Measurements from ENCODE around the gene MRPL49. TPM values are rescaled to one million over a fixed set of nuclear protein-coding genes. Genes with fewer than 3 reads are reported as not detected.
"Not testable (repeated sequence)": the region's sequence is repeated elsewhere in the genome, so short reads cannot be mapped to it uniquely, and the experiment has no call there.

Gene MRPL49
- total RNA-seq, 1 donor from 2014 or later = 45.1 TPM

DNA sequence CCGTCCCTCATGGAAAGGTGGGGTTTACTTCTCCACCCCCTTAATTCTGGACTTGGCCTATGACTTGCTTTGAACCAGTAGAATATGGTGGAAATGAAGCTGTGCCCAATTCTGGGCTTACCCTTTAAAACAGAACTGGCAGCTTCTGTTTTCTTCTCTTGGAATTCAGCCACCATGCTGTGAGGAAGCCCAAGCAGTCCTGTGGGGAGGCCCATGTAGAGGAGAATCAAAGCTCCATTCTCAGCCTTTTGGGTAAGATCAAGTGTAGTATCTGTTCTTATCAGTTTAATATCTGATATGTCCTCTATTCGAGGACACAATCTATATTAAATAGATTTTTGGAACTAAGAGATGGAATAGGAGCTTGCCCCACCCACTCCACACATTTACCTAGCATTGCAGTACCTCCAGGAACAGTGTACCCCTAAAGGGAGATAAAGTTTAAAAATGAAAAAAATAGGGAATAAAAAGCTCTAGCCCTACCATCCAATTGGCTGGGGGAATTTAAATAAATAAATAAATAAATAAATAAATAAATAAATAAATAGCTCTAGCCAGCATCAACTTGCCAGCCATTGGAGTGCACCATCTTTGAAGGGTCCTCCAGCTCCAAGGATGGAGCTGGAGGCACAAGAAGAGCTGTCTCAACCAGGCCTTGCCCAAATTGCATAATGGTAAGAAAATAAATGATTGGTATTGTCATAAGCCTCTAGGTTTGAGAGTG lies 25.4 kb downstream of the MRPL49 start:
- H3K4me3 Mint-ChIP-seq (ENCODE audit: unreplicated experiment) = no peak overlapping the region

DNA sequence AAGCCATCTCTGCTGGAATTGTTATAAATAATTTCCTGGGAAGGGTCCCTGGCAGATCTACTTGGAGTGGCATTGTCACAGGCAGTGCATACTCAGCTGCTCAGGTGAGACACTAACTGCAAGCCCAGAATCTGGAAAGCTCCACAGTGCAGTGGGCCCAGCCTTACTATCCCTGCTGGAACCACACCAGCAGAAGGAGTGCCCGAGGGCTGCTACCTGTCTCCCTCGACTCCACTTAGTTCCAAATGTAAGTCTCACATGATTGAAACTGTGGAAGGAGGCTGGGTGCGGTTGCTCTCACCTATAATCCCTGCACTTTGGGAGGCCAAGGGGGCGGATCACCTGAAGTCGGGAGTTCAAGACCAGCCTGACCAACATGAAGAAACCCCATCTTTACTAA lies 26.5 kb downstream of the MRPL49 start:
- Mint-ChIP-seq H3K4me1 (ENCODE audit: low read depth, unreplicated experiment) (peaks cover 14% of the 10 kb centered on the region), H3K4me3 (ENCODE audit: unreplicated experiment) (no peak overlapping the region), H3K27ac (ENCODE audit: unreplicated experiment) (no peak overlapping the region), H3K9me3 (ENCODE audit: unreplicated experiment) (no peaks in the 10 kb centered on the region), H3K36me3 (ENCODE audit: low read depth, unreplicated experiment) (no peaks in the 10 kb centered on the region), H3K27me3 (ENCODE audit: low read depth, unreplicated experiment) (peaks cover 13% of the 10 kb centered on the region)
- Histone ChIP-seq H3K36me3 (ENCODE audit: insufficient read depth, low read length) (no peaks in the 10 kb centered on the region), H4K20me1 (ENCODE audit: insufficient read depth, low read length) (no peaks in the 10 kb centered on the region), H3K79me2 (ENCODE audit: insufficient read depth, low read length) (no peaks in the 10 kb centered on the region), H3K9ac (ENCODE audit: low read length) (no peak overlapping the region), H3K27ac (ENCODE audit: low read depth, low read length) (no peak overlapping the region), H3K9me3 (ENCODE audit: insufficient read depth, low read depth, low read length) (no peaks in the 10 kb centered on the region), H3K4me1 (ENCODE audit: insufficient read depth, low read length) (peaks cover 16% of the 10 kb centered on the region), H3K4me3 (ENCODE audit: insufficient read depth, low read depth, low read length) (no peak overlapping the region), H3K27me3 (ENCODE audit: insufficient read depth, low read length) (peaks cover 2% of the 10 kb centered on the region), H3K4me2 (ENCODE audit: low read length) (no peak overlapping the region), H2AFZ (ENCODE audit: low read depth, low read length) (no peak overlapping the region)
- TF ChIP-seq CTCF (IDR thresholded peaks at IDR 0.05; ENCODE audit: insufficient read depth, low read depth, low read length) (no peak), EZH2 (IDR thresholded peaks at IDR 0.05; ENCODE audit: insufficient read depth, low read length) (no peak)
- DNase-seq (ENCODE audit: low read depth) = no peak
- no peak for FAIRE-seq

More for the DNA sequence above, 25.4 kb downstream of the MRPL49 start:
- H3K9me3 ChIP-seq (ENCODE audit: insufficient read depth, low read depth, low read length) = no peaks in the 10 kb centered on the region
- no peak overlapping the region for H3K4me3 ChIP-seq (ENCODE audit: insufficient read depth, low read depth, low read length)
- Mint-ChIP-seq H3K27ac (ENCODE audit: unreplicated experiment) (no peak overlapping the region), H3K4me1 (ENCODE audit: low read depth, unreplicated experiment) (peaks cover 14% of the 10 kb centered on the region), H3K9me3 (ENCODE audit: unreplicated experiment) (no peaks in the 10 kb centered on the region), H3K36me3 (ENCODE audit: low read depth, unreplicated experiment) (no peaks in the 10 kb centered on the region), H3K27me3 (ENCODE audit: low read depth, unreplicated experiment) (peaks cover 13% of the 10 kb centered on the region)
- H3K9ac ChIP-seq (ENCODE audit: low read length) = no peak overlapping the region
- H2AFZ ChIP-seq (ENCODE audit: low read depth, low read length) = no peak overlapping the region
- H3K27me3 ChIP-seq (ENCODE audit: insufficient read depth, low read length) = peaks cover 2% of the 10 kb centered on the region
- DNase-seq (ENCODE audit: low read depth) (no peak), FAIRE-seq (no peak)
- no peak overlapping the region for H3K4me2 ChIP-seq (ENCODE audit: low read length)
- H4K20me1 ChIP-seq (ENCODE audit: insufficient read depth, low read length) = no peaks in the 10 kb centered on the region
- no peaks in the 10 kb centered on the region for H3K79me2 ChIP-seq (ENCODE audit: insufficient read depth, low read length)
- H3K27ac ChIP-seq (ENCODE audit: low read depth, low read length) = no peak overlapping the region
- TF ChIP-seq CTCF (IDR thresholded peaks at IDR 0.05; ENCODE audit: insufficient read depth, low read depth, low read length) (no peak), EZH2 (IDR thresholded peaks at IDR 0.05; ENCODE audit: insufficient read depth, low read length) (no peak)
- no peaks in the 10 kb centered on the region for H3K36me3 ChIP-seq (ENCODE audit: insufficient read depth, low read length)
- H3K4me1 ChIP-seq (ENCODE audit: insufficient read depth, low read length) = peaks cover 13% of the 10 kb centered on the region

GRCh38 chr11:65150131-65150508 lies 28.0 kb downstream of the MRPL49 start:
- FAIRE-seq; H3K27me3 Mint-ChIP-seq (ENCODE audit: low read depth, unreplicated experiment); H3K36me3 Mint-ChIP-seq (ENCODE audit: low read depth, unreplicated experiment); H3K36me3 ChIP-seq (ENCODE audit: insufficient read depth, low read length); H2AFZ ChIP-seq (ENCODE audit: low read depth, low read length); H3K4me3 ChIP-seq (ENCODE audit: insufficient read depth, low read depth, low read length); H3K79me2 ChIP-seq (ENCODE audit: insufficient read depth, low read length); H3K27ac ChIP-seq (ENCODE audit: low read depth, low read length); H3K27me3 ChIP-seq (ENCODE audit: insufficient read depth, low read length); H3K4me3 Mint-ChIP-seq (ENCODE audit: unreplicated experiment); H3K9me3 ChIP-seq (ENCODE audit: insufficient read depth, low read depth, low read length); H4K20me1 ChIP-seq (ENCODE audit: insufficient read depth, low read length); H3K9me3 Mint-ChIP-seq (ENCODE audit: unreplicated experiment); DNase-seq (ENCODE audit: low read depth): not testable (repeated sequence)
- Histone ChIP-seq H3K9ac (ENCODE audit: low read length) (peak overlapping the region; percentile 42), H3K4me2 (ENCODE audit: low read length) (peak overlapping the region; percentile 79), H3K4me1 (ENCODE audit: insufficient read depth, low read length) (peaks cover 16% of the 10 kb centered on the region)
- peak overlapping the region; percentile 28 for H3K27ac Mint-ChIP-seq (ENCODE audit: unreplicated experiment)
- H3K4me1 Mint-ChIP-seq (ENCODE audit: low read depth, unreplicated experiment) = peaks cover 14% of the 10 kb centered on the region

All from astrocyte (in vitro differentiated cells and primary cell).